Posterior cingulate gyrus (tissue), 11 donors: Measurements from ENCODE around the gene NEUROG1.
A peak's percentile ranks its signal among the peaks of the same experiment; 100 is the strongest.
"Not testable (repeated sequence)": the region's sequence is repeated elsewhere in the genome, so short reads cannot be mapped to it uniquely, and the experiment has no call there.

Experiments
- DNase-seq, 10 donors: peaks; one replicate each; pipeline versions ENCODE4 v3.0.0 to v3.0.0-alpha.2; 2020 to 2021; ENCODE audit warnings: mixed read lengths in 3 of 10
- intact Hi-C: fragments of 100-400 bp; cut with DNase I; formaldehyde crosslinking; loops from one replicate; pipeline ENCODE4 v1.15.1; 2023

NEUROG1 gene

DNA sequence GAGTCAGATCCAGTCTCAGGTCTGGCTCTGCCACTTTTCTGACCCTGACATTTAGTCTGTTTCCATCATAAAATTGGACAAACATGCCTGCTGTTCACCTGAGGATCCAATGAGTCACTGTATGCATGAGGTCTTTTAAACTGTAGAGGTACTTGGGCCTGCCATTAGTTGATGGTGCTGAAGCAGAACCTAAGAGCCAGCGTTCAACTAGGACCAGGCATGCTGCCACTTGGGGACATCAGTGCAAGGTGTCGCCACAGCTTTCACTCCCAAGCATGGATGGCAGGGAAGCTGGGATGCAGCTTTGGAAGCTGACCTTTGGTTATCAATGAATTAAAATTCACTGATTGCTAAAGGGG, 37.1 kb downstream of the NEUROG1 start:
- no peak for DNase-seq
- intact Hi-C loops: no loop called here

DNA sequence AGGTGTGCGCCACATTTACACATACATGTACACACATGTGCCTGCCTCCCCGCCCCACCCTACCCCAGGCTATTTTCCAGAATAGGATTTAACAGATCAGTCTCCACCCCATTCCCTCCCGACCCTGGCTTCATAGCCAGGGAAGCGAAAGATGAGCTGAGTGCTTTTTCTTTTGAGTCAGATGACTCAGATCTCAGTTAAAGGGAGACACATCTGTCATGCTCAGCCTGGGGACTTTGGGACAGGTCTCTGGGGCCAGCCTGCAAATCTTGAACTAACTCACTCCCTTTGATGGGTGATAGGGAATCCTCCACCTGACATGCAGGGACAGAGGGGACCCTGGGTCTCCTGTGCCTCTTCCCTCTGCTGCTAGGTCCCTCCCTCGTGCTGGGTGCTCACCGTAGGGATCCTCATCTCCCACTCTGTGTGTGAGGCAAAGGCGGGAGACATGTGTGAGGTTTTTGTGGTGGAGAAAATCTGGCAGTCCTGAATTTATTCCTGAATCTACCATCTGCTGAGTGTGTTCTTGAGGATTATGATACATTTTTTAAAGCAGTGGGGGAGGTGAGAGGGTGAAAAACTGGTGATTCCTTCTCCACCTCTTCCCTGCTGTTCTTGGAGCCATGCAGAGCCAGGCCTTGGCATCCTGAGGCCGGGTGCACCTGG, 37.7 kb downstream of the NEUROG1 start:
- intact Hi-C loops: no loop called here
- no peak for DNase-seq

DNA sequence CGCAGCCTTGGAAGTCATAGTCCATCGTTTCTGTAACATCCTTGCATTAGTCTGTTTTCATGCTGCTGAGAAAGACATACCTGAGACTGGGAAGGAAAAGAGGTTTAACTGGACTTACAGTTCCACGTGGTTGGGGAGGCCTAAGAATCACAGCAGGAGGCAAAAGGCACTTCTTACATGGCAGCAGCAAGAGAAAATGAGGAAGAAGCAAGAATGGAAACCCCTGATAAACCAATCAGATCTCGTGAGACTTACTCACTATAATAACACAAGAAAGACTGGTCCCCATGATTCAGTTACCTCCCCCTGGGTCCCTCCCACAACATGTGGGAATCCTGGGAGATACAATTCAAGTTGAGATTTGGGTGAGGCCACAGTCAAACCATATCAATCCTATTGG, 40.2 kb downstream of the NEUROG1 start:
- DNase-seq, intact Hi-C loops: not testable (repeated sequence)

DNA sequence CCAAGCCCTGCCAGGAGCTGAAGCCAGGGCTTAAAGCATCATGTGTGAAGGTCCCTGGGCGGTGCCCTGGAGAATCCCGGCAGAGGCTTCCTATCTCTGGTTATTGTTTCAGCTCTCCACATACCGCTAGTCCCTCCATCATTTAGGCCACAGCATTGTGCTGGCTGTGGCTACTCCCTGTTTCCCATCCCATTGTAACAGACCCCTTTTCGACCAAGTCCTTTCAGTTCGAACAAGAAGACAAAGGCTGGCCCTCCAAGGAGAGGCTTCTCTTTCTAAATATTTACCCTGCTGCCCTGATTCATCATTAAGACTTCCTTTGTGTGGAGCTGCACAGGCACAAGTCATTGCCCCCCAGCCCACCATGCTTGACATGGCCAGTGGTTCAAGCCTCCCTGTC, 41.6 kb downstream of the NEUROG1 start:
- no peak for DNase-seq
- intact Hi-C loops: no loop called here

DNA sequence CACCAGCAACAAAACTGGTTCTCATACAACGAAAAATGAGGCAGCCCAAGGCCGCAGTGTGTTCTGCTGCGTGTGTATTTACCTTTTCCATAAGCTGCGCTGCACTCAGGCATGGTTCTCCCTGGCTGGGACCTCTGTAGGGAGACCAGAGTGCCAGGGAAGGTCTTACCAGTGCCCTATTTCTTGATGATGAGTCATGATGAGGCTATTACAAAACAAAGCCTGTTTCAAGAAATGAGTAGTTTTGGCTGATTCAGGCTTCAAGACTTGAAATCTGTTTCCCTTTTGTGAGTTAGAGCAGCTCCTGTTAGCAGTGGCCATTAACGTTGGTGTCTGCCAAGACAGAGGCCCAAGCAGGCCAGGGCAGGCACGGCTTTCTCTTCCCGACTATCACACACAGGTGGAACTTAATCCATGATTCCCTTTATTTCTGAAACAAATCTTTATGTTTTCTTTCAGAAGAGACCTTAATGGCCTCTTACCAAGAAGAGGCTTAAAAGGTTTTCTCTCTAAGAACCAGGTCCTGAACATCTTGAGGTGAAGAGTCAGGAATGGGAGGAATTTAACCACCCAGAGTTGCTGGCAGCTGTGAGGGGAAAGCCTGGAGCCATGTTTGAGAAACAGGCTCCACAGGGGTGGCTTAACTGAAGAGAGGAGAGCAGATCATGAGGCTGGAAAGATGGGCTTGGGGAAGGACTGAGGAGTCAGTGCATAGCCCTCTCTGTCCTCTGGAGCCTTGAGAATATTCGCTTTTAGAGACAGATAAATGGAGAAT, 42.2 kb downstream of the NEUROG1 start:
- intact Hi-C loops: no loop called here
- DNase-seq: no peak

DNA sequence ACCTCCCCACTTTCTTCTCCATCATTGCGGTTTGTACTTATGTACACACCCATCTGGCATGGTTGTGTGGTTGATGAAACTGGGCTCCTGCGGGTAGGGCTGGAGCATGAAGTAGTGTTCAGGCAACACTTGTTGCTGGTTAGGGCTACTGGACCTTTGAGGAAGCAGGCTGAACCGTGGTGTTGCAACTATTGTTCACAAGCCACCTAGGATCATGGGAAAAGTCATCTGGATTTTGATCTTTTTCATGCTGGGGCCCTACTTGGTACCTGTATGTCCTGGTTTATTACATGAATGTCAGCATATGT, 43.5 kb downstream of the NEUROG1 start:
- DNase-seq: no peak
- intact Hi-C loops: no loop called here

DNA sequence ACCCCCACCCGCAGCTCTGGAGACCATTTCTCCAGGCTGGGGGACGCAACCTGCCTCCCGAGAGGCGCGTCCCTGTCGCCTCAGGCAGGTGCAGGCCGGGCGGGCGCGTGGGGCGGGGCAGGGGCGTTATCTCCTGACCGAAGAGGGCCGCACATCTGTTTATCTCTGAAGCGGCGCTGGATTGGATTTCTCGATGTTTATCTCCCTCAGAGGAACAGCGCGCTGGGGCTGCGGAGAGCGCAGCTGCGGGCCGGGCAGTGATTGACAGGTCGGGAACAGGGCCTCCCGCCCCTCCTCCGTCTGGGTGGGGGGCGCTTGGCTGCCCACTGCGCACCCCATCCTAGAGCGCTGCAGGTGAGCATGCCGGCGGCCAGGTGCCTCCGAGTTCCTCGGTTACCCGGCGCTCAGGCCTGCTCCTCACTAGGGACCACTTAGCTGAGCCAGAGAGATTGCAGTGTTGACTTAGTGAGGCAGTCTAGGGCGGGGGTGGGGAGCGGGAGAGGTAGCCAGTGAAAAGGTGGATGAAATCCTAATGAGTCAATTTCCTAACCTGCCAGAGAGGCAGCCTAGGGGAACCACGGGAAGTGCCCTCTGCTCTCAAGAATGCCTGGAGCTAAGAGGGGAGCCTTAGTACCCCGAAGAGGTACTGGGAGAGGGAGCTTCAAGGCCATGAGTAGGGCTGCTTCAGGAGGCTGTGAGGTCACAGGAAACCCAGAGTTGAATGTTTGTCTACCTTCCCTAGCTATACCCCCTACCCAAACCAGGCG, 44.0 kb downstream of the NEUROG1 start:
- intact Hi-C loops: no loop called here
- DNase-seq: no peak

DNA sequence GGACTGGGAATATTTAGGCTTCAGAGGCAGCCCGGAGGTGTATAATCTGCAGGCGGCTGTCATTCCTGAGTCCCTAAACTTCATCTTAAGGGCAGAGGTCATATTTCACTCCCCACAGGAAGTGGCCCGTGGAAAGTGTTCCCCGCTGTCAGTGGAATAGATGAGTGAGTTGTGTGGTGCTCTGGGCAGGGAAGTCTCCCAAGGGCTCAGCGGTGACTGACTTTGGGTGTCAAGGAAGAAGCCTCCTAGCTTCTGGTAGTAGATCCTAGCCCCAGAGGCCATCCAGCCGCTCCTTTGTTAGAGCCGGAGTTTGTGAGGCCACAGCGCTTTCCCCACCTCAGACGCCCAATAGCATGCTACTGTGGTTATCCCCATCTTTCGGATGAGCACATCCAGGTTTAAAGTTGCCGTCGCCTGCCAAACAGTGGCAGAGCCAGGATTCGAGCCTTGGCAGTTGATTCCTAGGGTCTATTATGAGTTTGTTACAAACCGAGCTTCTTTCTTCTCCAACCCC, 44.7 kb downstream of the NEUROG1 start:
- no peak for DNase-seq
- intact Hi-C loops: no loop called here

DNA sequence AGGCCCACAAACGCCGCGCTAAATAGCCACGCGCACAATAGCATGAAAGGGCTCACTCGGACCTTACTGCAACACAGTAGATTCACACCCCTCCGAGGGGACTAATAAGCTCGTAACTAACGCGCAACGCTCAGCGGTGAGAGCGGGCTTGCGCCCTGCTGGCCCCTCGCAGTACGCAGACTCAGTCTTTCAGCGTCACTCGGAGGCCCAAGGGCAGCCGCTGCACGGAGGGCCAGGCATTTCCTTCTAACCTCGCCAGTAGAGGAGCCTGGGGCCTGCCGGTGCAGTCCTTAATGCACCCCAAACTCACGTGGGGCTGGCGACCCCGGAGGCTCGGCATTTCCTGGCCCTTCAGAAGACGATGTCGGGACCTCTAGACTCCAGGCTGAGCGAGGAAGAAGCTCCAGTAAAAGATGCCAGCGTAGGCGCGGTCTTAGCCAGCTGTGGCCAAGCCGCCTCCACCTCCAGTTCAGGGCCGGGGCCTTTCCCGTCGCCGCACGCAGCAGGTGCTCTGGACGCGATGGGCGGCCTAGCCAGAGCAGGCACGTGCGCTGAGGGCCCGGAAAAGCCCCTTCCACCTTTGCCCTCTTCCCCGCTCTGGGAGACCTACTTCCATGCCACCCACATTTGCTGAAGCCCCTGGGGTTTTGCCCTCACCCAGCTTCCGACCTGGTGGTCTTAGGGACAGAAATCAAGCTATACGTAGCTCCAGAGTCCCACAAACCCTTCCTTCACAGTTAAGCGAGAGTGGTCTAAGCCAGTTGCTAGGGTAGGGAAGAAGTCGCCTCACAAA, 45.3 kb downstream of the NEUROG1 start:
- no peak for DNase-seq
- intact Hi-C loops: no loop called here

DNA sequence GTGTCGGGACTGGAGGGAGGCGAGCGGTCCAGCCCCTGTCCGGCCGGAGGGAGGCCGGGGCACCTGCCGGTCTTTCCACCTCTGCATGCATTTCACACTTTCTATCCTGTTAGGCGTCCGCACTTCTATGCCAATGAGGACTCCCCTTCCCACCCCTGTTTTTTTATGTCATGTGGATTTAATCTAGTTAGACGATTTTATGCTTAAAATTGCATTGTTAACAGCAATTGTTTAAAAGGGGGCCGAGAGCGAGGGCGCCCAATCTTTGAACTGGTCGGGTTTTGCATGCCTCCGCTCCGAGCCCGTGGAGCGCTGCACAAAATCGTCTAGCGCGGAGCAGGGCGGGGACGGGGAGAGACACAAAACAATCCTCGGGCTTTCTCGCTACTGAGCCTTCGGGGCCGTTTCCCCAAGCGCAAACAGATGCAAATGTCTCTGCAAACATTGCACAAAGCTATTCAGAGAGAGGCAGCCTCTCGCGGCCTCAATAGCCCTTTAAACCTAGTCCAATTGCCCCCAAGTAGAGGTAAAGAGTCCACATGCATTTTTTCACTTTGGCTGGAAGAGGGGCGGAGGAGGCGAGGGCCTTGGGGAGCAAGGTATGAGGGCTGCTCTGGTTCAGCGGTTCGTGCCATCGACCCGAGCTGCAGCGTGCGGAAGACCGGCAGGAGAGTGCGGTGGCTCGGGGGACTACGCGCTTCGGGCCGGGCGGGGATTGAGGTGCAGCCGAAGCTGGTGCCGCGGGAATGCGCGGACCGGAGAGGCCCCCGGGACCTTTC, 46.1 kb downstream of the NEUROG1 start:
- peak in 1 of 10 donors; percentile 70 for DNase-seq
- intact Hi-C loops: no loop called here

DNA sequence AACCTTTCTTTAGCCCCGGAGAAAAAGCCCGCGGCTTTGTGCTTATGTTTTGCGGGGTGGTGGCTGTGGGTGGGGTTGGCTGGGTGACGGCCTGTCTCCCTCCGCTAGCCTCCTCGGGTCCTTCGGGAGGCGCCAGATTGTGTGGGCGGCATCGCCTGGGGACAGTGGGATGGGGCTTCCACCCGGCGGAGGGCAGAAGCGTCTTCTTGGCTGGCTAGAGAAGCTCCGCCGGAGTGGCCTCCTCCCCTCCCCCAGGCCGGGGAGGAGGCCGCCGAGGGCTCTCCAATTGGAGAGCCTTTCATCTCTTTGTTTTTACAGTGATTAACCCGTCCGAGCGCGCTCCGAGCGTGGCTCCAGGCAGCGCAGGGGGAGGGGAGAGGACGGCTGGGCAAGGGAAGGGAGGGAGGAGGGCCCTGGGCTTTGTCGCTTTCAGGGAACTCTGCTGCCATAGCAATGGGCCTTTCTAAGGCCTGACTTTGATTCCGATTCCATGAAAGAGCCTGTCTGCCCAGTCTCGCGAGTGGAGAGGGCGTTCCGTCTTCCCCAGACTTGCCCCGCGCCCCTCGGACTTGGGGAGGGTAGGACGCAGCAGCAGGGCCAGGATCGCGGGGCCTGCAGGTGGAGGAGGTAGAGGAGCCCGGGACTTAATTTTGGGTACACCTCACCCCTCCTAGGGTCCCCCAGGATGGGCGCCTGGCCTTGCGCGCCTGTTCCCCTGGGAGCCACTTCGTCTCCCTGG, 46.9 kb downstream of the NEUROG1 start:
- DNase-seq: peak in 9 of 10 donors; percentile 29 to 91 (median 49)
- intact Hi-C loops: no loop called here

DNA sequence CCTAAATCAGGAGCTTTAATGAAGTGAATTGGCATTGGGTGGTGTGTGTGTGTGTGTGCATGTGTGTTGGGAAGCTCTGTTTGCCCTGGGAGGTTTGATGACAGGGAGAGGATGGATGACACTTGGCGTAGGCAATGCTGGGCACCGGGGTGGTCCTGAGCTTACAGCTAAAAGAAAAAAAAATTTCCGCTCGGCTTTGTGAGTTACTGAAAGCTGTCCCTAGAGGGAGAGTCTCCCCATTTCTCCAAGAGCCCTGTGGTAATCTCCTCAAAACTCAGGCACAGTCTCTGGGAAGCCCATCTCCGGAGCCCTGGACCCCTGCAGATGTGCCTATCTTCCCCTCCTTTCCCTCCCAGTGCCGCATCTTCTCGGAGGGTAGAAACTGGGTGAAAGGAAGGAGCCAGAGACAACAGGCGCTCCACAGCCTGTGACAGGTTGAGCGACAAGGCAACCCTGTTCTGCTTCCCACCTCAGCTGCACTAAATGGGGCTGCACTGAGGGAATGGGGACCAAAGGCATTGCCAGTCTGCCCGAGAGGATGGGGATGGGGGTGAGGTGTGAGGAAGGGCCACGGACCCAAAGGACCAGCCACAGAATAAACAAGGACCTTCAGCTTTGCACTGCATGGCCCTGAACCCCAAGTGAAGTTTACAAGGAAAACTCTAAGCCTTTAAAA, 47.8 kb downstream of the NEUROG1 start:
- peak in 1 of 10 donors; percentile 50 for DNase-seq
- intact Hi-C loops: no loop called here

DNA sequence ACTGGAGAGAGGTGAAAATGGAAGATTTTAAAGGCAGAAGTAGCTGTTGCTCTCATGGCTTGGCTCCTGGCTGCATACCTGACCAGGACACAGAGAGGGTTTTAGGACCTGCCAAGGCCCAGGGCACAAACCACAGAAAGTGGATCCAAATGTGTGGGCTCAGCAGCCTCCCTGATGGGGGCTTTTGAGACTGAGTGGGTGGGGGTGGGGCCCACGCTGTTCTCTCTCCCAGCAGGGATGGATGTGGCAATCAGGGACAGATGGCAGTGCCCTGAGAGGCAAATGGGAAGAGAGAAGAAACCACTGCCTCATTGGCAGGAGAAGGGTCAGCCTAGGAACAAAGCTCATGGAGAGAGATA, 48.7 kb downstream of the NEUROG1 start:
- intact Hi-C loops: no loop called here
- DNase-seq: peak in 1 of 10 donors; percentile 30

DNA sequence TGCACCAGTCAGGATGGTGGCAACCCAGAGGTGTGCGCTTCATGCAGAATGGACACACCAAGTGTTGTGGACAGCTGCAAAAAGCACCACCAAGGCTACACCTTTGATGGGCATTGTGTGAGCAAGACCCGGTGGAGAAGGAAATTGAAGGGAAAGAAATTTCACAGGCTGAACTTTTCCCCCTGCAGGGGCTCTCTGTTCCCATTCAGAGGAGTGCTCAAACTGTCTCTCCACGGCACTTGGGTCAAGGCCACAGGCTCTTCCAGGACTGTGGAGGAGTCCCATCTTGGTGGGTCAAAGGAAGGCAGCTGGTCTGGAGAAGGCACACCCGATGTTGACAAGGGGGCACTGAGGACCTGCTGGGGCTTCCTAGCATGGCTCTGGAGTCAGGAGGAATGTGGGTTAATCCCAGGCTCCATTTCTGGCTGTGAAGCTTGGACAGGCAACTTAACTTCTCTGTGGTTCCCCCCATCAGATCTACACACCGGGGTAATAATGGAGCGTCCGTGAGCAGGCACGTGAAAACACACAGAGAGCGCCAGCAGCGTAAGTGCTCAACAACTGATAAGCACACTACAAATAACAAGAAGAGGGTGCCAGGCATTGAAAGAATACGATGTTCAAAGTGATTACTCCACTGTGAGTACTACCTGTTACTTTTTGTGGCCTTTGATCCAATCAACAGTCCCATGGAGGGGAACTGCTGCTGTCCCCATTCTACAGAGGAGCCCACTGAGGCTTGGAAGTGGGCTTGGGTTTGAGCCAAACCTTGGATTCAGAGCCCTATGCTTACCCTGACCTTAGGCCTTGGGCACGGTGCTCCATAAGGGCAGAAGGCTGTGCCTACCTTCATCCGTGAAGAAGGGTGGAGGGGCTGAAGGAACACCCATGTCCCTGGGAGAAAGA, 49.4 kb downstream of the NEUROG1 start:
- intact Hi-C loops: no loop called here

DNA sequence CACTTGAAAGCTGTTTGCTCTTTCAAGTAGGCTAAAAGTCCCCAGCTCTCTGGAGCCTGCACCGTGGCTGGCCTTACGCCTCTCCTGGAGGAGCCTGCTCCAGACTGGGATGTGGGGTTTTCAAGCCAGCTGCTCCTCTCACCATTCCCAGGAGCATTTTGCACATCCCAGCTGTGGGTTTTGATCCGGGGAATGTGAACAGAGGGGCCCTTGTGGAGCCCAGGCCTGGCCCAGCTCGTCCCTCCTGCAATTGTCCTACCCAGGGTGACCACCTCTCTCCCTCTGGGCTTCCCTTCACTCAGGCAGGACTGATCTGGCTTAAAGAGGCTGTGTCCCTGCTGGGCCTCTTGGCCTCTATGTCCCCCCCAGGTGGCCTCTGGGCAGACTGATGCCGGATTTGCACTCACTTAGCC, 51.1 kb downstream of the NEUROG1 start:
- intact Hi-C loops: no loop called here
- DNase-seq: no peak

More for the DNA sequence above, 49.4 kb downstream of the NEUROG1 start:
- DNase-seq: peak in 1 of 10 donors; percentile 30
